Tibial nerve (tissue), 4 donors: ENCODE data around the gene MYO18B. TPM values are rescaled to one million over a fixed set of nuclear protein-coding genes. Genes with fewer than 3 reads are reported as not detected.

Experiments
- DNase-seq, 2 donors: peaks; one replicate each; pipeline ENCODE4 v3.0.0-alpha.2; 2019; ENCODE audit warnings: low spot score in 2 of 2
- H3K27ac ChIP-seq, 4 donors: fragments of 200-600 bp; sonication (generic) in 3 of 4; one replicate each; pipeline ENCODE4 v1.5.1; 2017 to 2019; ENCODE audit warnings: mild to moderate bottlenecking in 1 of 4
- H3K27me3 ChIP-seq, 2 donors: fragments of 200-600 bp; sonication (generic) in 1 of 2; one replicate each; pipeline versions ENCODE4 v1.5.1 to v1.6.0; 2017 to 2019
- H3K36me3 ChIP-seq, 3 donors: fragments of 200-600 bp; sonication (generic); one replicate each; pipeline ENCODE4 v1.5.1; 2018 to 2019
- H3K4me1 ChIP-seq, 4 donors: fragments of 200-600 bp; sonication (generic) in 3 of 4; one replicate each; pipeline ENCODE4 v1.5.1; 2017 to 2019
- H3K4me3 ChIP-seq, 4 donors: fragments of 200-600 bp; sonication (generic) in 3 of 4; one replicate each; pipeline ENCODE4 v1.5.1; 2017 to 2019; ENCODE audit warnings: mild to moderate bottlenecking in 1 of 4, moderate library complexity in 1 of 4
- H3K9me3 ChIP-seq, 4 donors: fragments of 200-600 bp; sonication (generic) in 3 of 4; one replicate each; pipeline ENCODE4 v1.5.1; 2017 to 2019
- CTCF ChIP-seq, 5 experiments: fragments of 200-600 bp in 3 of 5; fragments of 450-650 bp in 2 of 5; sonication (generic) in 3 of 5; IDR thresholded peaks; one replicate each; pipeline ENCODE4 v1.5.1; 2016 to 2019; ENCODE audit warnings: antibody characterized with exemption in 5 of 5, mild to moderate bottlenecking in 3 of 5, moderate library complexity in 2 of 5
- EP300 ChIP-seq, 2 donors: sonication (generic); formaldehyde crosslinking; IDR thresholded peaks; one replicate each; pipeline ENCODE4 v1.6.1; 2017; ENCODE audit warnings: antibody characterized with exemption in 2 of 2, mild to moderate bottlenecking in 1 of 2
- POLR2A ChIP-seq, 2 donors: fragments of 450-650 bp; IDR thresholded peaks; one replicate each; pipeline ENCODE4 v1.6.1; 2017; ENCODE audit warnings: antibody characterized with exemption in 2 of 2, mild to moderate bottlenecking in 2 of 2, moderate library complexity in 2 of 2
- WGBS, 2 donors: methylation state at CpG; one replicate each; pipeline ENCODE4 v1.1.5; 2018; 5-methylcytosine and 5-hydroxymethylcytosine counted together
- total RNA-seq, 4 donors: library from RNA; depleted of rRNA; stranded (reverse); fragments of >200 nt; gene quantifications; one replicate each; pipeline ENCODE4 v1.1.0, GENCODE V29; 2016

The MYO18B gene
- total RNA-seq, 4 donors from 2014 or later: under 0.01 TPM; not detected in 2

- Histone ChIP-seq H3K9me3 (peaks cover 0 to 20% (median 0%) of the 10 kb centered on the region in 4 donors), H3K4me3 (no peak overlapping the region), H3K27ac (no peak overlapping the region), H3K36me3 (no peaks in the 10 kb centered on the region), H3K4me1 (no peaks in the 10 kb centered on the region), H3K27me3 (no peaks in the 10 kb centered on the region)
- WGBS, 2 donors: 70 to 93% methylated on average over 2 of the region's 2 CpGs
- DNase-seq: no peak
- no peak for TF ChIP-seq CTCF (IDR thresholded peaks at IDR 0.05)
- TF ChIP-seq POLR2A (IDR thresholded peaks at IDR 0.05): no peak
- TF ChIP-seq EP300 (IDR thresholded peaks at IDR 0.05): no peak
Observed at GRCh38 chr22:25962711-25963110, 220.7 kb downstream of the MYO18B start.

- H3K9me3 ChIP-seq: peaks cover 0 to 20% (median 0%) of the 10 kb centered on the region in 4 donors
- TF ChIP-seq CTCF (IDR thresholded peaks at IDR 0.05) (no peak), EP300 (IDR thresholded peaks at IDR 0.05) (no peak), POLR2A (IDR thresholded peaks at IDR 0.05) (no peak)
- no peak overlapping the region for H3K27ac ChIP-seq
- H3K4me1 ChIP-seq: no peaks in the 10 kb centered on the region
- no peaks in the 10 kb centered on the region for H3K27me3 ChIP-seq
- H3K4me3 ChIP-seq: no peak overlapping the region
- DNase-seq: no peak
- H3K36me3 ChIP-seq: no peaks in the 10 kb centered on the region
- 85 to 88% methylated on average over 10 of the region's 10 CpGs for WGBS, 2 donors
Observed at GRCh38 chr22:25964961-25965730, 223.2 kb downstream of the MYO18B start.

- Histone ChIP-seq H3K36me3 (no peaks in the 10 kb centered on the region), H3K27me3 (no peaks in the 10 kb centered on the region), H3K27ac (no peak overlapping the region), H3K9me3 (peaks cover 0 to 20% (median 0%) of the 10 kb centered on the region in 4 donors), H3K4me3 (no peak overlapping the region), H3K4me1 (no peaks in the 10 kb centered on the region)
- WGBS, 2 donors: 8 to 13% methylated on average over 8 of the region's 8 CpGs
- no peak for DNase-seq
- no peak for TF ChIP-seq EP300 (IDR thresholded peaks at IDR 0.05)
- no peak for TF ChIP-seq CTCF (IDR thresholded peaks at IDR 0.05)
- no peak for TF ChIP-seq POLR2A (IDR thresholded peaks at IDR 0.05)
Observed at GRCh38 chr22:25966448-25966913, 224.5 kb downstream of the MYO18B start.

GRCh38 chr22:25969286-25969685 lies 227.3 kb downstream of the MYO18B start:
- no peaks in the 10 kb centered on the region for H3K4me1 ChIP-seq
- DNase-seq: no peak
- no peak overlapping the region for H3K27ac ChIP-seq
- peaks cover 0 to 7% (median 0%) of the 10 kb centered on the region in 4 donors for H3K9me3 ChIP-seq
- H3K27me3 ChIP-seq: no peaks in the 10 kb centered on the region
- TF ChIP-seq CTCF (IDR thresholded peaks at IDR 0.05): no peak
- TF ChIP-seq EP300 (IDR thresholded peaks at IDR 0.05): no peak
- no peak for TF ChIP-seq POLR2A (IDR thresholded peaks at IDR 0.05)
- no peaks in the 10 kb centered on the region for H3K36me3 ChIP-seq
- H3K4me3 ChIP-seq: no peak overlapping the region

- no peak for DNase-seq
- Histone ChIP-seq H3K36me3 (no peaks in the 10 kb centered on the region), H3K4me3 (no peak overlapping the region), H3K4me1 (no peaks in the 10 kb centered on the region), H3K27ac (no peak overlapping the region), H3K27me3 (no peaks in the 10 kb centered on the region), H3K9me3 (peaks cover 0 to 6% (median 0%) of the 10 kb centered on the region in 4 donors)
- 83 to 94% methylated on average over 2 of the region's 2 CpGs for WGBS, 2 donors
- no peak for TF ChIP-seq POLR2A (IDR thresholded peaks at IDR 0.05)
- TF ChIP-seq CTCF (IDR thresholded peaks at IDR 0.05): no peak
- TF ChIP-seq EP300 (IDR thresholded peaks at IDR 0.05): no peak
Observed at GRCh38 chr22:25969901-25970300, 227.9 kb downstream of the MYO18B start.
